ENCODE results near the gene RIMS4. TPM values are rescaled to one million over a fixed set of nuclear protein-coding genes. Genes with fewer than 3 reads are reported as not detected.

Gene RIMS4
- total RNA-seq, 1 donor from 2014 or later = 0.06 TPM

- no peak for DNase-seq (ENCODE audit: low spot score)
Measured at GRCh38 chr20:44701858-44702256, 108.5 kb downstream of the RIMS4 start.

Other genes starting within 250 kb of the RIMS4 start
- gene PKIG, start 228.0 kb downstream of the RIMS4 start, total RNA-seq = 92.0 TPM
- gene ADA, start 158.8 kb downstream of the RIMS4 start, total RNA-seq = 5.1 TPM
- gene CCN5, start 95.2 kb downstream of the RIMS4 start, total RNA-seq = 1.6 TPM
- 14.2 TPM for gene KCNK15, start 64.7 kb downstream of the RIMS4 start, total RNA-seq
- gene YWHAB, start 75.2 kb upstream of the RIMS4 start, total RNA-seq = 178 TPM
- gene PABPC1L, start 99.5 kb upstream of the RIMS4 start, total RNA-seq = 64.4 TPM
- 21.4 TPM for gene TOMM34, start 149.9 kb upstream of the RIMS4 start, total RNA-seq
- 29.3 TPM for gene STK4, start 156.0 kb upstream of the RIMS4 start, total RNA-seq

Measured in mucosa of gallbladder (tissue), 1 donor.